COR-L47 (cell line): ENCODE results near the gene TSPOAP1.

Experiments
- DNase-seq: peaks from one replicate; lab custom pipeline; 2025; lab: John Stamatoyannopoulos, UW

The TSPOAP1 gene

GRCh38 chr17:58253082-58253481, 75.5 kb downstream of the TSPOAP1 start:
- no peak for DNase-seq

- DNase-seq: no peak
Observed at GRCh38 chr17:58252141-58252540, 76.5 kb downstream of the TSPOAP1 start.
